ENCODE measurements around the gene SYTL1.

The SYTL1 gene, protein sequence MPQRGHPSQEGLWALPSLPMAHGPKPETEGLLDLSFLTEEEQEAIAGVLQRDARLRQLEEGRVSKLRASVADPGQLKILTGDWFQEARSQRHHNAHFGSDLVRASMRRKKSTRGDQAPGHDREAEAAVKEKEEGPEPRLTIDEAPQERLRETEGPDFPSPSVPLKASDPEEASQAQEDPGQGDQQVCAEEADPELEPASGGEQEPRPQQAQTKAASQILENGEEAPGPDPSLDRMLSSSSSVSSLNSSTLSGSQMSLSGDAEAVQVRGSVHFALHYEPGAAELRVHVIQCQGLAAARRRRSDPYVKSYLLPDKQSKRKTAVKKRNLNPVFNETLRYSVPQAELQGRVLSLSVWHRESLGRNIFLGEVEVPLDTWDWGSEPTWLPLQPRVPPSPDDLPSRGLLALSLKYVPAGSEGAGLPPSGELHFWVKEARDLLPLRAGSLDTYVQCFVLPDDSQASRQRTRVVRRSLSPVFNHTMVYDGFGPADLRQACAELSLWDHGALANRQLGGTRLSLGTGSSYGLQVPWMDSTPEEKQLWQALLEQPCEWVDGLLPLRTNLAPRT

DNA sequence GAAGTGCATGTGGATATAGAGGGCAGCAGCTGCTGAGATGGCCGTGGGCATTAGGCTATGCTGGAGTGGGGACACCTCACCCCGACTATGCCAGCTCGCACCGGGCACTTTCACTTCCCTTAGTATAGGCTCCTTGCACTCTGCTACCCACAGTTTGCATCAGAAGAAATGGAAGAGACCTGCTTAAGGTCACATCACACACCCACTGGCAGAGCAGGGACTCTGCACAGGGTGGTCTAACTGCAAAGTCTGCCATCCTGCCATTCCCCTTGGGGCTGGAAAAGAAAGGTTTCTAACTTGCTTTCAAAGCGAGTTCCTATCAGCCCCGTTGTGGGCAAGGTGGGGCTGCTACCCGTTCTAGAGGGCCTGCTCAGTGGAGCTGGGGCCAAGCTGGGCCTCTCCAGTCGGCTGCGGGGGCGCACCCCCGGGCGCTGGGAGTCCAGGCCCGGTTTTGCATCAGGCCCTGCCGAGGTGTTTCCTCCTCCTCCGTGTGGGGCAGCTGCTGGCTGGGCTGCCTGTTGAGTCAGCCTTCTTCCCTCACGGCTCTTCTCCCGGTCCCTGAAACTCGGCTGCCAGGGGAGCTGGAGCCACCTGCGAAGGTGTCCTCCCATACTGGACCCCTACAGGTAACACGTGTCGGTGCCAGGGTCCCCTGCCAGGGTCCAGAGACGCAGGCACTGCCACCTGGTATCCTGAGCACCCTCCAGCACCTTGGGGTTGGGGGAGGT lies at the start of gene SYTL1:
Gene SYTL1 (plus strand): TSS at position 498 of the 728 bp plus-strand sequence. CDS start 3,313 bp downstream, outside the sequence.
- ChIA-PET POLR2A (ENCODE audit: low non-redundant PET) (interaction anchor here (0.5 to 1.4 kb wide), 9 partner anchors 7 to 314 kb away, joined by 3 to 6 read pairs (median 3); no protein-coding TSS in a partner anchor), CTCF (interaction anchor here (0.6 to 1.4 kb wide), 6 partner anchors 9 to 245 kb away, joined by 3 to 9 read pairs (median 4); no protein-coding TSS in a partner anchor)
- peak within 1 kb of the TSS; percentile 98 for H3K27ac ChIP-seq
- TF ChIP-seq, protein P1, sequence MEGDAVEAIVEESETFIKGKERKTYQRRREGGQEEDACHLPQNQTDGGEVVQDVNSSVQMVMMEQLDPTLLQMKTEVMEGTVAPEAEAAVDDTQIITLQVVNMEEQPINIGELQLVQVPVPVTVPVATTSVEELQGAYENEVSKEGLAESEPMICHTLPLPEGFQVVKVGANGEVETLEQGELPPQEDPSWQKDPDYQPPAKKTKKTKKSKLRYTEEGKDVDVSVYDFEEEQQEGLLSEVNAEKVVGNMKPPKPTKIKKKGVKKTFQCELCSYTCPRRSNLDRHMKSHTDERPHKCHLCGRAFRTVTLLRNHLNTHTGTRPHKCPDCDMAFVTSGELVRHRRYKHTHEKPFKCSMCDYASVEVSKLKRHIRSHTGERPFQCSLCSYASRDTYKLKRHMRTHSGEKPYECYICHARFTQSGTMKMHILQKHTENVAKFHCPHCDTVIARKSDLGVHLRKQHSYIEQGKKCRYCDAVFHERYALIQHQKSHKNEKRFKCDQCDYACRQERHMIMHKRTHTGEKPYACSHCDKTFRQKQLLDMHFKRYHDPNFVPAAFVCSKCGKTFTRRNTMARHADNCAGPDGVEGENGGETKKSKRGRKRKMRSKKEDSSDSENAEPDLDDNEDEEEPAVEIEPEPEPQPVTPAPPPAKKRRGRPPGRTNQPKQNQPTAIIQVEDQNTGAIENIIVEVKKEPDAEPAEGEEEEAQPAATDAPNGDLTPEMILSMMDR (conservative IDR thresholded peaks at IDR 0.05; ENCODE audit: low read depth): no peak
- peak; percentile 84 for DNase-seq (ENCODE audit: low spot score)

DNA sequence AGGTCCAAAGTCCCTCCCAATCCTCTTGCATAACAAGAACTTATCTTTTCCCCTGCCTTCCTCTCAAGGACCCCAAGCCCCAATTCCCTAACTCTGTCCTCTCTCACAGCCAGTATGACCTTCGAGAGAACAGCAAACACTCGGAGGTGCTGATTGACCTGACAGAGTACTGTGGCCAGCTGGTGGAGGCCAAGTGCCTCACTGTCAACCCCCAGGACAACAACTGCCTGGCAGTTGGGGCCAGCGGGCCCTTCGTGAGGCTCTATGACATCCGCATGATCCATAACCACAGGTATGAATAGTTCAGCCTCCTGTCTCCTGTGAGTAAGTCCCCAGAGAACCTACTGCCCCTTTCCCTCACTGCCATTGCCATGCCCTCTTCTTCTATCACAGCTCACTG lies 49.7 kb upstream of the SYTL1 start:
- TF ChIP-seq, protein P1 (conservative IDR thresholded peaks at IDR 0.05; ENCODE audit: low read depth): no peak
- H3K27ac ChIP-seq: no peak overlapping the region
- POLR2A ChIA-PET (ENCODE audit: low non-redundant PET): no interaction called here
- CTCF ChIA-PET: interaction anchor here (0.6 to 0.7 kb wide), 3 partner anchors 11 to 106 kb away, joined by 3 read pairs; no protein-coding TSS in a partner anchor
- no peak for DNase-seq (ENCODE audit: low spot score)

DNA sequence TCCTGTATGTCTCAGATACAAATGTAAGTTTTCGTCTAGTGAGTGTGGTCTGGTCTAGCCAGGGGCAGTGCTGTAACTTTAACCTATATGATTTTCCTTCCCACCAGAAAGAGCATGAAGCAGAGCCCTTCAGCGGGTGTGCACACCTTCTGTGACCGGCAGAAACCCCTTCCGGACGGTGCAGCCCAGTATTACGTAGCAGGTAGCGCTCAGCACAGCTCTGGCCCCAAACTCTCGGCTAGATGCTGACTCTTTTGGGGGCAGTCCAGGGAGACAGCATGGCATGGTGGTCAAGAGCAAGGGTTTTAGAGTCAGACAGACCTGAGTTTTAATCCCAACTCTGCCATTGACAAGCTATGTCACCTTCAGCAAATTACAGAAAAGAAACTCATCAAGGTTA lies 47.9 kb upstream of the SYTL1 start:
- H3K27ac ChIP-seq: no peak overlapping the region
- ChIA-PET POLR2A (ENCODE audit: low non-redundant PET) (interaction anchor here (0.6 kb wide), 2 partner anchors 48 to 291 kb away, joined by 3 read pairs; no protein-coding TSS in a partner anchor), CTCF (interaction anchor here (0.5 to 1.4 kb wide), 2 partner anchors 10 to 191 kb away, joined by 3 to 8 read pairs; no protein-coding TSS in a partner anchor)
- DNase-seq (ENCODE audit: low spot score): no peak
- TF ChIP-seq, protein P1 (conservative IDR thresholded peaks at IDR 0.05; ENCODE audit: low read depth): no peak

DNA sequence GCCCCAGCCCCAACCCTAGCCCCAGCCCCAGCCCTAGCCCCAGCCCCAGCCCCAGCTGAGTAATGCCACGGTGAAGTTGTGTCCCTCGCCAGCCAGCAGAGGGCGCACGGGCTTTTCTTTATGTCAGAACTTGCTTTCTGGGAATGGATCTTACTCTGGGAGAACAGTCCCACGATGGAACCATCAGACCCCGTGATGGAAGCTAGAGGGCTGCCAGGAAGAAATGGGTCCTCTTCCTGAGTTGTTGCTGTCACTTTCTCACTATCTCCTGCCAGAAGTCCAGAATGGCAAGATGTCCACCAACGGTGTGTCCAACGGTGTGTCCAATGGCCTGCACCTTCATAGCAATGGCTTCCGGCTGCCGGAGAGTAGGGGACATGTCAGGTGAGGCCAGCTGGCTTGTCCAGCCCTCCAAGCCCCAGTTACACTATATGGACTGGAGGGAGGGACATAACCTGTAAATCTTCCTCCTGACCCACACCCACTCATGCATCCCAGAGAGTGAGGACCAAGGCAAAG lies 45.0 kb upstream of the SYTL1 start:
- CTCF ChIA-PET: interaction anchor here (0.5 to 2.3 kb wide), 32 partner anchors 10 to 614 kb away, joined by 3 to 16 read pairs (median 4); no protein-coding TSS in a partner anchor
- POLR2A ChIA-PET (ENCODE audit: low non-redundant PET): no interaction called here
- peak overlapping the region; percentile 99 for H3K27ac ChIP-seq
- TF ChIP-seq, protein P1 (conservative IDR thresholded peaks at IDR 0.05; ENCODE audit: low read depth): peak; percentile 80
- DNase-seq (ENCODE audit: low spot score): peak; percentile 53

DNA sequence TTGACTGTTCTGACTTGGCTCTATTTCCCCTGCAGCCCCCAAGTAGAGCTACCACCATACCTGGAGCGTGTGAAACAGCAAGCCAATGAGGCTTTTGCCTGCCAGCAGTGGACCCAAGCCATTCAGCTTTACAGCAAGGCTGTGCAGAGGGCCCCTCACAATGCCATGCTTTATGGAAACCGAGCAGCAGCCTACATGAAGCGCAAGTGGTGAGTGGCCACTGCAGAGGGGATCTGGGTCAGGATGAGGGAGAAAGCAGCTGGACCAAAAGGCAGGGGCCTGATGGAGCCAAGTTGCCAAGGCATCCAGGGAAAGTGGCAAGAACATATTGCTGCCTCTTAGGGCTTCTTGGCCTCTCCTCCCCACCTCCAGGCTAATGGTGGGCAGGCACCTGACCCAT lies 43.9 kb upstream of the SYTL1 start:
- ChIA-PET CTCF (interaction anchor here (0.7 to 4.5 kb wide), 8 partner anchors 9 to 361 kb away, joined by 3 to 21 read pairs (median 6); no protein-coding TSS in a partner anchor), POLR2A (ENCODE audit: low non-redundant PET) (no interaction called here)

More for the DNA sequence above, 43.9 kb upstream of the SYTL1 start:
- peak overlapping the region; percentile 99 for H3K27ac ChIP-seq
- TF ChIP-seq, protein P1 (conservative IDR thresholded peaks at IDR 0.05; ENCODE audit: low read depth): no peak
- DNase-seq (ENCODE audit: low spot score): no peak

Data from RWPE1 (cell line).